C4-2B (cell line): ENCODE measurements around the gene KIAA1191.

Experiments
- ZFX ChIP-seq: fragments of 450-650 bp; IDR thresholded peaks from 2 replicates; pipeline ENCODE4 v1.6.1; 2017
- TF ChIP-seq, protein P1 (sequence below): fragments of 450-650 bp; conservative IDR thresholded peaks from 2 replicates; pipeline ENCODE4 v1.5.1; 2017; ENCODE audit warnings: mild to moderate bottlenecking

DNA sequence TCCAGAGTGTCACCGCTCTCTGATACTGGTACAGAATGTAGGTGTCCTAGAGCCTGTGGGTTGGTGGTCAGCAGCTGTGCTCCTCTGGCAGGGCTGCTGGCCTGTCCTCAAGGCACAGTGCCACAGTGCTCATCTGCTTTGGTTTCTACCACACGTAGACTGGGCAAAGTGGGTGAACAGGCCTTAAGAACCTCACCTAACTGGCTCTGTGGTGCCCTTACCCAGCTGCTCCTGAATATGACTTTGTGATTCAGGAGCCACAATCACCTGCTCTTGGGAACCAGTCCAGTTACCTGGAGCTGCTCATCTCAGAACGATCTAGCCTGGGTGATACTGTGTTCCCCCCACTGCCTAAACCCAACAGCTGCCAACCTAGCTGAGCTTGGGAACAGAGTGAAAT, 20.4 kb upstream of the KIAA1191 start:
- TF ChIP-seq, protein P1, sequence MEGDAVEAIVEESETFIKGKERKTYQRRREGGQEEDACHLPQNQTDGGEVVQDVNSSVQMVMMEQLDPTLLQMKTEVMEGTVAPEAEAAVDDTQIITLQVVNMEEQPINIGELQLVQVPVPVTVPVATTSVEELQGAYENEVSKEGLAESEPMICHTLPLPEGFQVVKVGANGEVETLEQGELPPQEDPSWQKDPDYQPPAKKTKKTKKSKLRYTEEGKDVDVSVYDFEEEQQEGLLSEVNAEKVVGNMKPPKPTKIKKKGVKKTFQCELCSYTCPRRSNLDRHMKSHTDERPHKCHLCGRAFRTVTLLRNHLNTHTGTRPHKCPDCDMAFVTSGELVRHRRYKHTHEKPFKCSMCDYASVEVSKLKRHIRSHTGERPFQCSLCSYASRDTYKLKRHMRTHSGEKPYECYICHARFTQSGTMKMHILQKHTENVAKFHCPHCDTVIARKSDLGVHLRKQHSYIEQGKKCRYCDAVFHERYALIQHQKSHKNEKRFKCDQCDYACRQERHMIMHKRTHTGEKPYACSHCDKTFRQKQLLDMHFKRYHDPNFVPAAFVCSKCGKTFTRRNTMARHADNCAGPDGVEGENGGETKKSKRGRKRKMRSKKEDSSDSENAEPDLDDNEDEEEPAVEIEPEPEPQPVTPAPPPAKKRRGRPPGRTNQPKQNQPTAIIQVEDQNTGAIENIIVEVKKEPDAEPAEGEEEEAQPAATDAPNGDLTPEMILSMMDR, result no peak
- no peak for TF ChIP-seq ZFX
